Colonic mucosa (tissue), 4 donors: ENCODE data around the gene ZMIZ1. TPM values are rescaled to one million over a fixed set of nuclear protein-coding genes. Genes with fewer than 3 reads are reported as not detected.

Experiments used
- DNase-seq: peaks from one replicate; pipeline ENCODE4 v3.0.0-alpha.2; 2020
- H3K27ac ChIP-seq: fragments of 200-600 bp; one replicate; pipeline ENCODE4 v1.8.0; 2021
- H3K27me3 ChIP-seq: fragments of 200-600 bp; one replicate; pipeline ENCODE4 v1.8.0; 2021
- H3K36me3 ChIP-seq: fragments of 200-600 bp; one replicate; pipeline ENCODE4 v1.8.0; 2021
- H3K4me1 ChIP-seq: fragments of 200-600 bp; one replicate; pipeline ENCODE4 v1.8.0; 2021; ENCODE audit warnings: mild to moderate bottlenecking
- H3K4me3 ChIP-seq: fragments of 200-600 bp; one replicate; pipeline ENCODE4 v1.8.0; 2021
- H3K9ac ChIP-seq, 2 donors: one replicate each; pipeline ENCODE4 v1.7.0; 2013; ENCODE audit warnings: control low read depth in 2 of 2, low read depth in 2 of 2, low read length in 2 of 2
- H3K9me3 ChIP-seq: fragments of 200-600 bp; one replicate; pipeline ENCODE4 v1.8.0; 2021
- intact Hi-C: fragments of 100-400 bp; cut with DNase I; formaldehyde crosslinking; loops from one replicate; pipeline ENCODE4 v1.14.1; 2022
- total RNA-seq, 2 donors: library from RNA; stranded (reverse); fragmentation: NEBNext Ultra II Directional in 1 of 2; extraction: Animal tissue kit (Norgen Biotek cat#: 25700) in 1 of 2; gene quantifications; one replicate each; pipeline ENCODE4 v1.2.1, GENCODE V29; 2021
- TF ChIP-seq, protein P1 (sequence below): fragments of 200-600 bp; IDR thresholded peaks from one replicate; pipeline ENCODE4 v1.8.0; 2022; ENCODE audit warnings: antibody characterized with exemption, mild to moderate bottlenecking
- donor health status: healthy.
- donor health status: DM: no; HTN: no; CAD: no.
- donor health status: DM: no; HTN: no; CAD: no.

ZMIZ1 gene
- total RNA-seq, 2 donors from 2014 or later: 51.0 to 54.0 TPM

DNA sequence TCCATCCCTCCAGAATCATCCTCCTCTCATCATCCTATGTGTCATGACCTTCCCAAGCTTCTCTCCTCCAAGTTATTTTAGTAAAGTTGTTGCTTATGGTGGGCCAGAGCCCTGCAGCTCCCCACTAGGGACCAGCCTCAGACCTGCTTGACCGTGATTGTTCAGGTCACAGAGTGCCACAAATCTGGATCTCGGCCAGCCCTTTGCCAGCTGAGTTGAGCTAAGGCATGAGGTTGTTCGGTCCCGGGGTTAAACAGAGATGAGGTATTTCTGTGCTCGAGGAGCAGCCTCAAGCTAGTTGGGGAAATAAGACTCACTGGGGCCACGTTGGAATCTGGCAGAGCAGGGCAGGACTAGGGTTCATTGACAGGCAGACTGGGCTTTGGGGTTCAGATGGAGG lies 212.2 kb downstream of the ZMIZ1 start:
- DNase-seq: no peak
- TF ChIP-seq, protein P1, sequence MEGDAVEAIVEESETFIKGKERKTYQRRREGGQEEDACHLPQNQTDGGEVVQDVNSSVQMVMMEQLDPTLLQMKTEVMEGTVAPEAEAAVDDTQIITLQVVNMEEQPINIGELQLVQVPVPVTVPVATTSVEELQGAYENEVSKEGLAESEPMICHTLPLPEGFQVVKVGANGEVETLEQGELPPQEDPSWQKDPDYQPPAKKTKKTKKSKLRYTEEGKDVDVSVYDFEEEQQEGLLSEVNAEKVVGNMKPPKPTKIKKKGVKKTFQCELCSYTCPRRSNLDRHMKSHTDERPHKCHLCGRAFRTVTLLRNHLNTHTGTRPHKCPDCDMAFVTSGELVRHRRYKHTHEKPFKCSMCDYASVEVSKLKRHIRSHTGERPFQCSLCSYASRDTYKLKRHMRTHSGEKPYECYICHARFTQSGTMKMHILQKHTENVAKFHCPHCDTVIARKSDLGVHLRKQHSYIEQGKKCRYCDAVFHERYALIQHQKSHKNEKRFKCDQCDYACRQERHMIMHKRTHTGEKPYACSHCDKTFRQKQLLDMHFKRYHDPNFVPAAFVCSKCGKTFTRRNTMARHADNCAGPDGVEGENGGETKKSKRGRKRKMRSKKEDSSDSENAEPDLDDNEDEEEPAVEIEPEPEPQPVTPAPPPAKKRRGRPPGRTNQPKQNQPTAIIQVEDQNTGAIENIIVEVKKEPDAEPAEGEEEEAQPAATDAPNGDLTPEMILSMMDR: no peak
- H3K36me3 ChIP-seq: peaks cover 8% of the 10 kb centered on the region
- H3K4me1 ChIP-seq: no peaks in the 10 kb centered on the region
- intact Hi-C loops: no loop called here
- no peak overlapping the region for H3K9ac ChIP-seq
- H3K4me3 ChIP-seq: no peak overlapping the region
- no peak overlapping the region for H3K27ac ChIP-seq
- no peaks in the 10 kb centered on the region for H3K27me3 ChIP-seq
- H3K9me3 ChIP-seq: no peaks in the 10 kb centered on the region

DNA sequence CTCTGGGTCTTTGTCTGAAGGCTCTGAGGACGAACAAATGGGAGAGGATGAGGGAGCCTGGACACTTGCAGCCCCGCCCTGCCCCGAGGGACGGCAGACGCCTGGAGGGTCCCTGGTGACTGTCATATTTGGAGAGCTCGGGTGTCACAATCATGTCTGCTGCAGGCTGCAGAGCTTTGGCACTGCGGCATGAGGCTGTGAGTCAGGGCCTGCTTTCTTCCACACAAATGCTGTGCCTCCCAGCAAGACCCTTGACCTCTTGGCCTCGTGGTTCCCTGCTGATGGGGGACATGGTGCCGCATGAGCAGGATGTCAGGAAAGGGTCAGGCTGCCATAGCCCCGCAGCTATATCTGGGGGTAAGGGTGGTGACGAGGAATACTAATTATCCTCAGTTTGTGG lies 213.6 kb downstream of the ZMIZ1 start:
- Histone ChIP-seq H3K36me3 (peaks cover 8% of the 10 kb centered on the region), H3K27me3 (no peaks in the 10 kb centered on the region), H3K27ac (no peak overlapping the region), H3K9me3 (no peaks in the 10 kb centered on the region), H3K4me1 (no peaks in the 10 kb centered on the region), H3K9ac (no peak overlapping the region), H3K4me3 (no peak overlapping the region)
- intact Hi-C loops: no loop called here
- no peak for DNase-seq
- TF ChIP-seq, protein P1: no peak

GRCh38 chr10:79283616-79284015 lies 214.8 kb downstream of the ZMIZ1 start:
- Histone ChIP-seq H3K9ac (no peak overlapping the region), H3K9me3 (no peaks in the 10 kb centered on the region), H3K27ac (no peak overlapping the region), H3K36me3 (no peaks in the 10 kb centered on the region), H3K27me3 (no peaks in the 10 kb centered on the region), H3K4me3 (no peak overlapping the region), H3K4me1 (no peaks in the 10 kb centered on the region)
- DNase-seq: no peak
- intact Hi-C loops: no loop called here
- TF ChIP-seq, protein P1: no peak

- TF ChIP-seq, protein P1: no peak
- Histone ChIP-seq H3K4me1 (no peaks in the 10 kb centered on the region), H3K36me3 (no peaks in the 10 kb centered on the region), H3K27ac (peak overlapping the region; percentile 45), H3K9ac (no peak overlapping the region), H3K9me3 (no peaks in the 10 kb centered on the region), H3K27me3 (no peaks in the 10 kb centered on the region), H3K4me3 (no peak overlapping the region)
- intact Hi-C loops: no loop called here
- no peak for DNase-seq
These were observed 215.5 kb downstream of the ZMIZ1 start for GRCh38 chr10:79284158-79284871.

DNA sequence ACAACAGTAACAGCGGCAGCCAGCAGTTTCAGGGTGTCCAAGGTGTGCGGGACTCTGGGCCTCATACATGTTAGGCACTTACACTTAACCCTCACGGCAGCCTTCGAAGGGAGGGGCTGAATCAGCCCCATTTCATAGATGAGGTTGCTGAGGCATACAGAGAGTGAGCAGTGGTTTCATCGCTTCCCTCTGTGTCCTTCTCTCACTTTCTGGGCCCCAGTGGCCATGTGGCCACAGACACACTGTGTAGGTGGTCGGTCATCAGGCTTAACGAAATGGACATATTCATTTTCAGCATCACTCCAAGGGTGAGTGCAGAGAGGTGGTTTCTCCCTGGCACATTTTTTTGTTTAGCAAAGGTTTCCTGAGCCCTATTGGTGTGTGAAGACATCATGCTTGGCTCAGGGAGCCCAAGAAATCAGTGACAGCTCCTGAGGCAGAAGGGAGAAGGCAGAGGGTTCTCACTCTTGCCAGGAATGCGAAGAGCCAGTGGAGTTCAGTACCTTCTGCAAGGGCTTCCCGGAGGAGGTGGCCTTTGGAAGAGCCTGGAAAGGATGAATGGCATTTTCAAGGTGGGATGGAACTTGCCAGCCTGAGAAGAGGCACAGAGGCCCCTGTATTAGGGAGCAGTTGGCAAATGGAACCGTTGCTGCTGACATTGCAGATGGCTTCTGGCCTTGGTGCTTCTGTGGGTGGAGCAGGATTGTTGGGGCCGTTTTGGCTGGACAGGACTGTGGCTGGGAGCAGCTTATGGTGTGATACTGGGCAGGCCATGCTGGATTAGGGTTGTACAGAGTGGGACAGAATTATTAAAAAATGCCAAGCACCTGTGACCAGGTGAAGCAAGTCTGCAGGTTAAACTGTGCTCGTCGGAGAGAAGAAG lies 216.8 kb downstream of the ZMIZ1 start:
- Histone ChIP-seq H3K27ac (peak overlapping the region; percentile 45), H3K4me1 (no peaks in the 10 kb centered on the region), H3K27me3 (no peaks in the 10 kb centered on the region), H3K4me3 (no peak overlapping the region), H3K9me3 (no peaks in the 10 kb centered on the region), H3K36me3 (no peaks in the 10 kb centered on the region), H3K9ac (peak overlapping the region in 1 of 2 donors; percentile 6)
- DNase-seq: no peak
- TF ChIP-seq, protein P1: no peak
- intact Hi-C loops: no loop called here
